DLD1 (cell line): ENCODE data around the gene LGALS16.
"Not testable (repeated sequence)": the region's sequence is repeated elsewhere in the genome, so short reads cannot be mapped to it uniquely, and the experiment has no call there.

ENCODE experiments used
- in situ Hi-C: cut with HindIII; loops from 2 replicates; pipeline ENCODE4 v1.10.0; 2017; ENCODE audit warnings: low sequenced_read_pairs

The LGALS16 gene, protein sequence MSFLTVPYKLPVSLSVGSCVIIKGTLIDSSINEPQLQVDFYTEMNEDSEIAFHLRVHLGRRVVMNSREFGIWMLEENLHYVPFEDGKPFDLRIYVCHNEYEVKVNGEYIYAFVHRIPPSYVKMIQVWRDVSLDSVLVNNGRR

DNA sequence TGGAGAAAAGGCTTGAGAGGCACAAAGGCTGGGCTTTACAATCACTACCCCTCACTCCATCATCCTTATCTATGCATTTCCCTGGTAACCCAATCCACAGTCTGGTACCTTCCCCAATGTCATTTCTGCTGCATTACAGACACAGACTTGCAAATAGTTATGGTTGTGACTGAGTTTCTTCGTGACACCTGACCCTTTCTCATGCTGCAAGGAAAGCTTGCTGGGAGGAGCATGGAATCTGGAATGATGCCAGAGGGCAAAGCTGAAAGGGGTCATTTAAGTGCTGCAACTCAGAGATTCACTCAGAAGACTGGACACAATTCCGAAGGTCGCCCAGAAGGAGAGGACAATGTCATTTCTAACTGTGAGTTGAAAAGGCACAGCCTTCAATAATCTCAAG is at the start of gene LGALS16:
Gene LGALS16, plus strand, starts transcription at position 301 of the 400 bp plus-strand sequence. Its CDS starts 49 bp downstream, at position 350.
- in situ Hi-C loops = no loop called here

DNA sequence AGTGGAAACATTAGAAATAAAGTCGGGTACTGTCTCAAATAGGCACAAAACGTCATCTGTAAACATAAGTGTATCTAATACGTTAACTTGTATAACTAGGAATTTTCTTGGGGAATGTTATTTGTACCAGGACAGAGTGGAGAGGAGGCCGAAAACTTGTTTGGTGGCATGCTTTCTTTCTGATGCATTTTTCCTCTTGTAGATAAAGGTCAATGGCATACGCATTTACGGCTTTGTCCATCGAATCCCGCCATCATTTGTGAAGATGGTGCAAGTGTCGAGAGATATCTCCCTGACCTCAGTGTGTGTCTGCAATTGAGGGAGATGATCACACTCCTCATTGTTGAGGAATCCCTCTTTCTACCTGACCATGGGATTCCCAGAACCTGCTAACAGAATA is 48.7 kb upstream of the LGALS16 start:
- in situ Hi-C loops = no loop called here

DNA sequence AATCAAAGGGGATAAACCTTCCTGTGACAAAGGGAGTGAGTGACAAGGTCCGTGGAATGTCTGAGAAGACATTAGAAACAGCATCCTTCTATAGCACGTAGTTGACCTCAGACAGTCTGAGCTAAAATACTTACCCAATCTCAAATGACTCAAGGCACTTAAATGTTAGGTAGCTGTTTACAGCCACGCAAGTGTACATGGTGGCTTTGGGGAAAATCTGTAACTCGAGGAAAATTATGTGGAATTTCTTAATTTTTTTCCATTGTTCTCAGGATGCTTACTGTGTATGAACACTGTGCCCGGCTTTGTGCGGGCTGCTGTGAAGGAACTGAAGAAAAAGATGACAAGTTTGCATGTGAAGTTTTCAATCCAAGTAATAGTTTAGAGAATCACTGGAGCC is 48.2 kb upstream of the LGALS16 start:
- in situ Hi-C loops = no loop called here

DNA sequence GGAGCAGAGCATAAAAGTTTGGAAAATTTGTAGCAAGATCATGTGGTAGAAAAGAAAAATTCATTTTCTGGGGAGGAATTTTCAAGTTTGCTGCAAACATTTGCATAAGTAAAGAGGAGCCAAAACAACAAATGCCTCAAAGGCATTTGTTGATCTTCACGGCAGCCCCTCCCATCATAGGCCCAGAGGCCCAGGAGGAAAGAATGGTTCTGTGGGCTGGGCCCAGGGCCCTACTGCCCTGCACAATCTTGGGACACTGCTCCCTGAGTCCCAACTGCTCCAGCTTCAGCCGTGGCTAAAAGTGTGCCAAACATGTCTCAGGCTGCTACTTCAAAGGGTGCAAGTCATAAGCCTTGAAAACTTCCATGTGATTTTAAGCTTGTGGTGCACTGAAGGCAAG is 42.1 kb upstream of the LGALS16 start:
- in situ Hi-C loops = no loop called here

DNA sequence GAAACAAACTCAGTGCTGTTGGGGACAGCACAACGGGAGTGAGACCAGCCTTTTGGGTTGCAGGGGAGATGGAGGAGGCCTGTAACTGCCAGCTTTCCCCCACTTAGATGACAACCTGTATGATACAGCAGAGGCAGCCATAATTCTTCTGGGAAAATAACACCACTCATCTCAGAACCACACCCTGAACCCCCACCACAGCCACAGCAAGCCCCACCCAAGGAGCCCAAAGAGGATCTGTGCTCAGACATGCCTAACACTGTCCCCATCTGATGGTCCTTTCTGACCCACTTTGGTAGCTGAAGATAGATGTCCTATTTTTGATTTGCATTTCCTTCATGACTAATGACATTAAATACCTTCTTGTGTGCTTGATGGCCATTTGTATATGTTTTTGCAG is 38.0 kb upstream of the LGALS16 start:
- in situ Hi-C loops = no loop called here

DNA sequence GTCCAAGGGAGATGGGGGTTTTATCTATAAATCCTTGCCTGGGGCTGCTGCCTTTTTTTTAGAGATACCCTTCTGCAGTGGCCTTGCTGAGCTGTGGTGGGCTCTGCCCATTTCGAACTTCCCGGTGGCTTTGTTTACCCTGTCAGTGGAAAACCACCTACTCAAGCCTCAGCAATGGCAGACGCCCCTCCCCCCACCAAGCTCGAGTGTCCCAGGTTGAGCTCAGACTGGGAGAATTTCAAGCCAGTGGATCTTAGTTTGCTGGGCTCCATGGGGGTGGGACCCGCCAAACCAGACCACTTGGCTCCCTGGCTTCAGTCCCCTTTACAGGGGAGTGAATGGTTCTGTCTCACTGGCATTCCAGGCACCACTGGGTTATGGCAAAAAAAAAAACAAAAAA is 31.8 kb upstream of the LGALS16 start:
- in situ Hi-C loops = no loop called here

DNA sequence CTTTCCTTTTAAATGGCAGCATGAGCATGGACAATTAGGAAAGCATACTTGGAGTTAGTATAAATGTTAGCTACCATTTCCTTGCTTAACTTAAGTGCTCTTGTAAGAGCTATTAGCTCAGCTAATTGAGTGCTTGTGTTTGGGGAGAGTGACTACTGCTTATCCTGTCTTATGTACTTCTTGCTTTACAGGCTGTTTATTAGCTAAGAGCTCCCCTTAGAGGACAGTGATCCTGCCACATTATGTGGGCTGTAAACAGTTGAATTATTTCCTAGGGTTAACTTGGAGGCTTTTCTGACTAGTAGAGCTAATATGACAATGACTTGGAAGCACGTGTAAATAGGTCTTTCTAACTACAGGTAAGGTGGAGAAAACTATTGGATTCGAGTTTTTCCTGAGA is 28.1 kb upstream of the LGALS16 start:
- in situ Hi-C loops = not testable (repeated sequence)

DNA sequence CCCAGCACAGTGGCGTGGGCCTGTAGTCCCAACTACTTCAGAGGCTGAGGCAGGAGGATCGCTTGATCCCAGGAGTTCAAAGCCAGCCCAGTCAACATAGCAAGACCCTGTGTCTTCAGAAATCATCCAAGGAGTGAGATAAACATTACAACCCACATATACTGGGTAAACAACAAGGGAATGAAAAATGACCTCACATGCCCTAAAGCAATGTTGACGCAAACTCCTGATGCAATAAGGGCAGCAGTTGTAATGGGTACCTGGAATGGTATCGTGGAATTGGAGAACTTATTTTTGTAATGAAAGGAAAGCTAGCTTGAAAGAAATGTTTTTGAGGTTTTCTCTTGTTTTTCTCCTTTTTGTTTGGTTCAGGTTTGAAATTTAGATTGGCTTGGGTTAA is 24.5 kb upstream of the LGALS16 start:
- in situ Hi-C loops = no loop called here

DNA sequence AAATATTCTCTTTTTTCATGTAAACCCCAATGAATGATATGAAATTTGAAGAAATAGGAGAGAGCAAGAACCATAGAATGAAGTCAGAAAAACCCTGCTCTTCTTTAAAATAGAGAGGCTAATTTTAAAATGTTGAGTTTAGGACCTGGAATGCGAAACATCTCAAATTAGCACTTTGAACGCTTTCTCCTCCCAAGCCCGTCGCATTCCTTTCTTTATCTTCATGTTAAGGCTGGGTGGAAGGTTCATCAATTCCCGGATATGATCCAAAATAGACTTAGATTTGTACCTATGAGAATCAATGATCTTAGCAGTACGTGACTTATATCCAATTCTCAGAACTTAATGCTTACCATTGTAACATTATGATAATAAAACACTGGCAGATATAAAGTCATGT is 24.1 kb upstream of the LGALS16 start:
- in situ Hi-C loops = no loop called here

DNA sequence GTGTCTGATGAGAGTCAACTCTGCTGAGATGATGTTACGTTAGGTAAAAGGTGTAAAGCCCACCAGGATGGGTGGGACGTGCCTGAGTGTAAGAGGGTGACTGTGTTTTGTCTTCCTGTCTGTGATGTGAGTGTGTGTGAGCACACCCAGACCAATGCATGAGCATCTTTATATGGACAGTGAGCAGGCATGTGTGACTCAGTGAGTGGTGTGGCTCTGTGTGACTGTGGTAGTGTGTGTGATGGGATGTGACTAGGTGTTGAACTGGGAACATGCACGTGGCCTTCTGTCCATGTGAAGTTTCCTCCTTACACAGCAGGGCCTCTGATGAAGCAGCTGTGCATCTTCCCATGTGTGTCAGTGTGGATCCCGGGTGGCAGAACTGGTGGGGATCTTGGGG is 17.8 kb upstream of the LGALS16 start:
- in situ Hi-C loops = no loop called here

DNA sequence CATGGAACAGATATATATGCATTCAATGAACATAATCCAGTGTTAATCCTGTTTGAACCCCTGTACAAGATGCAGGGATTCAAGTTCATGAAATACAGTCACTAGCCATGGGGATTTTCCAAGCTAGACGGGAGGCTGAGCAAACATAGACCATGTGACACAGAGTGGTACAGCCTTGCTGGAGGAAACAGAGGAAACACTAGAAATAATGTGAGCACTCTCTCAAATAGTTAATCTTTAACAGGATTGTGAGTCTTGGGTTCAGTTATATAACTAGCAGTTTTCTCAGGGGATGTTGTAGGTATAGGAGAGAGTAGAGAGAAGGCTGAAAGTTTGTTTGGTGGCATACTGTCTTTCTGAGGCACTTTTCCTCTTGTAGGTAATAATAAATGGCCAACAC is 13.9 kb upstream of the LGALS16 start:
- in situ Hi-C loops = no loop called here

DNA sequence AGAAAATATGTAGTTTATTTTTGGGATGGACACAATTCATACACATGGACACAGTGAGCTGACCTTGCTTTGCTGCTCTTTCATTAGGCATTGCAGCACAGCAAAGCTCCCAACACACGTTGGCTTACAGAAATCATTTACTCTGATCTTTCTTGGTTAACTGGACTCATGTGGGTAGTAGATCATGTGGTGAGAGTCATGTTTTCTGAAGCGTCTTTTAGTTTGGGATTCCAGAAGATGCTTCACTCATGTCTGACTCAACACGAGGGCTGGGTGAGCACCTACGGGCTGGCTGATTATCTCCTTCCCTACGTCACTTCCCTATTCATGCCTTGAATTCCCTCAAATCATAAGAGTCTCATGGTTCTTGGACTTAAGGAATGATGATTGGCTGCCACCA is 12.1 kb upstream of the LGALS16 start:
- in situ Hi-C loops = no loop called here

DNA sequence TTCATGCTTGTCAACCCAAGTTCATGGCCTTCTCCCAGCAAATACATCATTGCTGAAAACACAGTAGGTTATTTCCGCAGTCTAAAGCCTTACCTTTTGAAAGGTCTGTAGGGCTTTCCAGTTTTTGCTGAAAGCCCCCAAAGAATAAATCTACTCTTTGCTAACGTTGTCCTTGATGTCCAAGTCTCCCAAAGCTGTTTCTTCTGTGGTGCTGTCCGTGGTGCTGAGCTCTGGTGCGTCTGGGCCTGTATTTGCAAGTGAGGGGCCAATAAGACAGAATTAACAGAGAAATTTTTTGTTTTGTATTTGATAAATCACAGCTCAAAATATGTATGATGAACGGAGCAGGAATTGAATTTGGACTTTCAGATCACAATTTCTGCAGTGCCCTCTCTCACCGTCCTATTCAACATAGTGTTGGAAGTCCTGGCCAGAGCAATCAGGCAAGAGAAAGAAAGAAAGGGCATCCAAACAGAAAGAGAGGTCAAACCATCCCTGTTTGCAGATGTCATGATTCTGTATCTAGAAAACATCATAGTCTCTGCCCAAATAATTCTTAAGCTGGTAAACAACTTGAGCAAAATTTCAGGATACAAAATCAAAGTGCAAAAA is 9.8 kb upstream of the LGALS16 start:
- in situ Hi-C loops = no loop called here

DNA sequence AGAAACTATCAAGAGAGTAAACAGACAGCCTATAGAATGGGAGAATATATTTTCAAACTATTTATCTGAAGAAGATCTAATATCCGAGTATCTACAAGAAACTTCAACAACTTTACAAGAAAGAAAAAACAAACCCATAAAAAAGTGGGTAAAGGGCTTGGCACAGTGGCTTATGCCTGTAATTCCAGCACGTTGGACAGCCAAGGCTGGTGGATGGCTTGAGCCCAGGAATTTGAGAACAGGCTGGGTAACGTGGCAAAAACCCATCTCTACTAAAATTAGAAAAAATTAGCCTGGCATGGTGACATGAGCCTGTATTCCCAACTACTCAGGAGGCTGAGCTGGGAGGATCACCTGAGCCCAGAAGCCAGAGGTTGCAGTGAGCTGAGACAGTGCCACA is 7.8 kb upstream of the LGALS16 start:
- in situ Hi-C loops = no loop called here

DNA sequence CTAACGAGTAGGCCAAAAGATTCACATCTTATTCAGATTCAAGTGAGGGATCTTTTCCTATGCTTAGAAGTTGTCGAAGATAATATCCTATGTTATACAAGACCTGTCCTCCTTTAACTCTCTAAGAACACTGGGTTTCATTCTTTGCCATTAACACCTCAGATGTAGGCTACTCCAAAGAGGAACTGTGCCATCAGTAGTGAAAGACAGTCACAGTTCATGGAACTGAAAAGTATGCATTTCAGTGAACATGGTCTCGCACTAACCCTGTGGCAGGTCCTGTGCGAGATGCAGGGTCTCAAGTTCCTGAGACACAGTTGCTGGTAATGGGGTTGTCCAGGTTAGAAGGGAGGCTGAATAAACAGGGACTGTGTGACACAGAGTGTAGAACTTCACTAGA is 4.1 kb downstream of the LGALS16 start:
- in situ Hi-C loops = no loop called here

DNA sequence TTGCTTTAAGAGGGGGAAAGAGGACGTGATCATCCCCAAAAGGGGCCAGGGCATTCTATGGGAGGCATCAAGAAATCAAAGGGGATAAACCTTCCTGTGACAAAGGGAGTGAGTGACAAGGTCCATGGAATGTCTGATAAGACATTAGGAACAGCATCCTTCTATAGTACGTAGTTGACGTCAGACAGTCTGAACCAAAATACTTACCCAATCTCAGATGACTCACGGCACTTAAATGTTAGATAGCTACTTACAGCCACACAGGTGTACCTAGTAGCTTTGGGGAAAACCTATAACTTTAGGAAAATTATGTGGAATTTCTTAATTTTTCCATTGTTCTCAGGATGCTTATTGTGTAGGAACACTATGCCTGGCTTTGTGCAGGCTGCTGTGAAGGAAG is 4.9 kb downstream of the LGALS16 start:
- in situ Hi-C loops = no loop called here

DNA sequence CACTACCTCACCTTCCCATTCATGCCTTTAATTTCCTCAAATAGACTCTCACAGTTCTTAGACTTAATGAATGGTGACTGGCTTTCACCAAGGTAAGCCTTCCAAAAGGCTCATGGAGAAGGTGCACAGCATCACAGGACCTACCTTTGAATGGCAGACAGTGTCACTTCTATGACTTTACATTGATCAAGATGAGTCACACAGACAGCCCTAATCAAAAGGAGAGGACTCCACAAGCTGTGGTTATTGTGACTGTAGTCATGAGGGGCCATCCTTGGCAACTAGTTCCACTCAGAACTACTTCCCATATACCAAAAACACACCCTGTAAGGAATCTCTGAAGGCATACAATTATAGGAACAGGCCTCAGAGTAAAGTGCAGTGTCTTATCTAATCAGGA is 5.9 kb downstream of the LGALS16 start:
- in situ Hi-C loops = no loop called here

DNA sequence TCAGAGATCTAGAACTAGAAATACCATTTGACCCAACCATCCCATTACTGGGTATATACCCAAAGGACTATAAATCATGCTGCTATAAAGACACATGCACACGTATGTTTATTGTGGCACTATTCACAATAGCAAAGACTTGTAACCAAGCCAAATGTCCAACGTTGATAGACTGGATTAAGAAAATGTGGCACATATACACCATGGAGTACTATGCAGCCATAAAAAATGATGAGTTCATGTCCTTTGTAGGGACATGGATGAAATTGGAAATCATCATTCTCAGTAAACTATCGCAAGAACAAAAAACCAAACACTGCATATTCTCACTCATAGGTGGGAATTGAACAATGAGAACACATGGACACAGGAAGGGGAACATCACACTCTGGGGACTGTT is 14.1 kb downstream of the LGALS16 start:
- in situ Hi-C loops = not testable (repeated sequence)

DNA sequence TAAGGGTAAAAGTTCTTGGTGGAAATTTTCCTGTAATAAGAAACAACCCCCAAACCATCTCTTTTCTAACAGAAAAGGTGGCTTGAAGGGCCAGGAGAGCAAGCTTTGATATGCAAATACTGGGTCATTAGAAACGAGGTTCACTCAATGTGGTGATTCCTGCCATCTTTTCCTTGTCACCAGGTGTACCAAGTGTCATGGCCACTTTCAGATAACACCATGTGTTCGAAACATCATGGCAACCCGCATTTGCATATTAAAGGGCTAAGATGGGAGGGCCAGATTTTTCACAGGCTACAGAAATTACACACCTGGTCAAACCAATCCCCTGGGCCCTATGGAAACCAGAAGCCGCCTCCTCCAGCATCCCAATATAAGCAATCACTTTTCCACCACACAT is 15.3 kb downstream of the LGALS16 start:
- in situ Hi-C loops = no loop called here

DNA sequence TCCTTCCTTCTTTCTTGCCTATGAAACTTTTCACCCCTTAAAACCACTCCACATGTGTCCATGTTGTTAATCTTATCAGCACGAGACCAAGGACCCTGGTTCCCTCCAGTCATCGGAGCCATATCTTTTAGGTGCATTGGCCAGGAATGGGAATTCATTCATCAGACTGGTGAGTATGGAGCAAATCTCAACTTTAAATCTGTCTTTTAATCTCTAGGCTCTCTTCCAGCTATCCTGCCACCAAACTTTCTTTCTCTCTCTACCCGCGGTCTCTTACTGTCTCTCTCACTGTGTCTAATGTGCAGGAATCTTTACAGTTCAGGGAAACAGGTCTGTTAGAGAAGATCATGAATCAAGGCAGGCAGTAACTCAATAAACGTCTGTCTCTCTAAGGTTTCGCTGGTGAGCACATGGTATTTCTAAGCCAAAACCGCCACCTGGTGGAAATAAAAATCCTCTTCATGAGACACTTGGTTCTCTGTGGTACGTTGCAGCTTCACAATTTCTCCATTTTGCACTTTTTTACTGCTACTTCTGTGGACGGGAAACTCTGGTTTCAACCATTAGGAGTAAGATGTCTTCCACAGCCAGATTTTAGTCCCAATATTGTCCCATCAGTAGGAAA is 16.1 kb downstream of the LGALS16 start:
- in situ Hi-C loops = no loop called here

DNA sequence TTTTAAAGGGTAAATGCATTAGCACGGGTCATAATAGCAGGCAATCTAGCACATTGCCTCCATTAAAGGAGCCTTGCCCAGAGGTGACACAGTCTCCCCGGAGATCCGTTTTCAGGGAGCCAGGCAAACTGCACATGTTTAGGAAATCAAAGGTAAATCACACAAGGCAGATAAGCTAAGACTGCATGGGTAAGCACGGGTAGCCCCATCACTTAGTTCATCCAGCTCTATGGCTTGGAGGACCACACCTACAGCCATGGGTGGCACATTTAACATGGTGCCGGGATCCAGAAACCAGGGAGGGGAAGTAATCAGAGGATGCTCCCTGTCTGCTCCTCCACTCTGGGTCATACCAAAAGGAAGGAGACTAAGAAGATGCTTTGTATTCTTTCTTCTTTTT is 16.8 kb downstream of the LGALS16 start:
- in situ Hi-C loops = no loop called here

DNA sequence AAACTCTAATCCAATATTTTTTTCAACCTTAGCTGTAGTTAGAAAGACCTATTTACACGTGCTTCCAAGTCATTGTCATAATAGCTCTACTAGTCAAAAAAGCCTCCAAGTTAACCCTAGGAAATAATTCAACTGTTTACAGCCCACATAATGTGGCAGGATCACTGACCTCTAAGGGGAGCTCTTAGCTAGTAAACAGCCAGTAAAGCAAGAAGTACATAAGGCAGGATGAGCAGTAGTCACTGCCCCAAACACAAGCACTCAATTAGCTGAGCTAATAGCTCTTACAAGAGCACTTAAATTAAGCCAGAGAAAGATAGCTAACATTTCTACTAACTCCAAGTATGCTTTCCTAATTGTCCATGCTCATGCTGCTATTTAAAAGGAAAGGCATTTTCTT is 18.1 kb downstream of the LGALS16 start:
- in situ Hi-C loops = not testable (repeated sequence)

DNA sequence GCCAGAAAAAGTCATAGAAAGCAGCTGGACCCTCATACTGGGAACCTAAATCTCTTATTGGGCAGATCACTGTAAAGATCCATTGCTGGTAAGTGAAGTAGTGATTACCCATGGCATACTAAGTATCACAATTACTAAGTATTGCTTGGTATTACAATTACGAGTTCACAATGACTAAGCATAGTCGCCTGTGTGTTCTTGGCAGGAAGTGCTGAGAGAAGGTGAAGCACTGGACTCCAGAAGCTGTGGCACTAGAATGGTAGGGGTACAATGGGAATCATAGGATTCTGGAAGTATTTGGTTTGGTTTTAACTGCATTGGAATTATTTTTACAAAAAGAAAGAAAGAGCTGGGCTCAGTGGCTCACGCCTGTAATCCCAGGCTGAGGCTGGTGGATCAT is 20.3 kb downstream of the LGALS16 start:
- in situ Hi-C loops = no loop called here
